Subcutaneous adipose tissue (tissue), 4 donors: ENCODE measurements around the gene SLC4A8. TPM values are rescaled to one million over a fixed set of nuclear protein-coding genes. Genes with fewer than 3 reads are reported as not detected.

Experiments used
- CTCF ChIP-seq: fragments of 450-650 bp; IDR thresholded peaks from one replicate; pipeline ENCODE4 v1.5.1; 2016; ENCODE audit warnings: low read depth, mild to moderate bottlenecking, control low read depth, antibody characterized with exemption, moderate library complexity
- total RNA-seq, 4 donors: library from RNA; depleted of rRNA; stranded (reverse); fragments of >200 nt; gene quantifications; one replicate each; pipeline ENCODE4 v1.1.0, GENCODE V29; 2016

Gene SLC4A8
- total RNA-seq, 4 donors from 2014 or later, result 0.49 to 5.6 (median 1.7) TPM

GRCh38 chr12:51399891-51400290 is 24.7 kb upstream of the SLC4A8 start:
- TF ChIP-seq CTCF, result no peak

GRCh38 chr12:51401020-51401419 is 23.6 kb upstream of the SLC4A8 start:
- no peak for TF ChIP-seq CTCF

GRCh38 chr12:51401486-51401885 is 23.1 kb upstream of the SLC4A8 start:
- no peak for TF ChIP-seq CTCF

DNA sequence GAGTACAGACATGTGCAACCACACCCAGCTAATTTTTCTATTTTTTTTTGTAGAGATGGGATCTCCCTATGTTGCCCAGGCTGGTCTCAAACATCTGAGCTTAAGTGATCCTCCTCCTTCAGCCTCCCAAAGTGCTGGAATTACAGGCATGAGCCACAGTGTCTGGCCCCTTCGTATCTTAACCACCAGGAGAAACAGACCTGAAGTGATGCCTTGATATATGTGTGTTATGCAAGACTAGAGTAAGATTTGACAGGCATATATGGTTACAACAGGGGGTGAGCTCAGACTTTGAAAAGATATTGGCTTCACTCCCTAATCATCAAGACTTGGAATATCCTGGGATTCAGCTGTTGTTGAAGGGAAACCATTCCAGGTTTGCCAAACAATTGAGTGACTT is 22.7 kb upstream of the SLC4A8 start:
- no peak for TF ChIP-seq CTCF

GRCh38 chr12:51403159-51403558 is 21.5 kb upstream of the SLC4A8 start:
- TF ChIP-seq CTCF, result no peak

- no peak for TF ChIP-seq CTCF
These were observed 20.9 kb upstream of the SLC4A8 start for GRCh38 chr12:51403681-51404136.

DNA sequence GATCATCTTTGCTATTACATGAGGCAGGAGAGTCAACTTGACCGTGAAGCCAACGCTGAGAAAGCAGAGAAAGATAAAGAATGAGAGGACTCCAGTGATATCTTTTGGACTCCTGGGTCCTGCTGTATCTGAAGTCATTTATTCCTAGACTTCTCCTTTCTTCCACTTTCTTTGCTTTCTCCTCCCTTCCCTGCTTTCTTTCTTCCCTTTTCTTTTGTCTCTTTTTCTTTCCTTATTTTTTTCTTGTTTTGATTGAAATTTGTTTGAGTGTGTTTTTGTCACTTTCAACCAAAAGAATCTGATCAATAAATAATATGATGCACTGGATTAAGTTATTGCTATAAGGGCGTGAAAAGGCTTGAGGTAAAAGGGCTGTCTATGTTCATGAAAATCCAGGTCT is 20.0 kb upstream of the SLC4A8 start:
- no peak for TF ChIP-seq CTCF
